MM.1S (cell line): ENCODE data around the gene PLCB1.

Experiments used
- DNase-seq: peaks from one replicate; pipeline ENCODE4 v3.0.0-alpha.2; 2015
- H2AFZ ChIP-seq: fragments of 300-600 bp; sonication (generic); 2 replicates; pipeline ENCODE4 v1.6.0; 2016; ENCODE audit warnings: antibody characterized with exemption, low read length
- H3F3A ChIP-seq: fragments of 300-600 bp; sonication (generic); 2 replicates; pipeline ENCODE4 v1.6.1; 2016; ENCODE audit warnings: mild to moderate bottlenecking, antibody characterized with exemption, low read length, moderate library complexity, mixed read lengths; ENCODE audit not compliant: insufficient read depth
- H3K27ac ChIP-seq: fragments of 300-600 bp; sonication (generic); 2 replicates; pipeline ENCODE4 v1.5.1; 2016; ENCODE audit warnings: mild to moderate bottlenecking, low read length
- H3K27me3 ChIP-seq: fragments of 300-600 bp; sonication (generic); replicated peaks from 2 replicates; pipeline ENCODE4 v1.6.0; 2016; ENCODE audit warnings: low read length; ENCODE audit not compliant: insufficient read depth
- H3K36me3 ChIP-seq: fragments of 300-600 bp; sonication (generic); replicated peaks from 2 replicates; pipeline ENCODE4 v1.6.1; 2016; ENCODE audit warnings: mild to moderate bottlenecking, low read length, mixed read lengths; ENCODE audit not compliant: insufficient read depth
- H3K4me1 ChIP-seq: fragments of 300-600 bp; sonication (generic); 2 replicates; pipeline ENCODE4 v1.6.1; 2016; ENCODE audit warnings: low read length, mixed read lengths
- H3K4me2 ChIP-seq: fragments of 300-600 bp; sonication (generic); 2 replicates; pipeline ENCODE4 v1.6.0; 2016; ENCODE audit warnings: low read depth, low read length
- H3K4me3 ChIP-seq: fragments of 300-600 bp; sonication (generic); 2 replicates; pipeline ENCODE4 v1.5.1; 2016; ENCODE audit warnings: low read length, mixed read lengths
- H3K79me2 ChIP-seq: fragments of 300-600 bp; sonication (generic); 2 replicates; pipeline ENCODE4 v1.6.1; 2016; ENCODE audit warnings: mixed run types, low read length, mixed read lengths
- H3K9ac ChIP-seq: fragments of 300-600 bp; sonication (generic); 2 replicates; pipeline ENCODE4 v1.6.1; 2016; ENCODE audit warnings: low read length, mixed read lengths
- H3K9me2 ChIP-seq: fragments of 300-600 bp; sonication (generic); replicated peaks from 2 replicates; pipeline ENCODE4 v1.6.1; 2016; ENCODE audit warnings: mild to moderate bottlenecking, low read length, mixed read lengths; ENCODE audit not compliant: insufficient read depth
- H3K9me3 ChIP-seq: fragments of 300-600 bp; sonication (generic); replicated peaks from 2 replicates; pipeline ENCODE4 v1.6.1; 2016; ENCODE audit warnings: mild to moderate bottlenecking, low read length, mixed read lengths; ENCODE audit not compliant: insufficient read depth
- H4K20me1 ChIP-seq: fragments of 300-600 bp; sonication (generic); 2 replicates; pipeline ENCODE4 v1.6.1; 2016; ENCODE audit warnings: mild to moderate bottlenecking, low read length, moderate library complexity, mixed read lengths; ENCODE audit not compliant: insufficient read depth
- EZH2 ChIP-seq: fragments of 300-600 bp; sonication (generic); optimal IDR thresholded peaks from 2 replicates; pipeline ENCODE3; 2017; ENCODE audit warnings: low read depth, mild to moderate bottlenecking, antibody characterized with exemption, low read length, mixed read lengths
- EZH2phosphoT487 ChIP-seq: fragments of 300-600 bp; sonication (generic); IDR thresholded peaks from 2 replicates; pipeline ENCODE4 v1.6.1; 2018; ENCODE audit warnings: antibody characterized with exemption, low read length
- TF ChIP-seq, protein P1 (sequence below): fragments of 300-600 bp; sonication (generic); IDR thresholded peaks from 2 replicates; pipeline ENCODE4 v1.5.1; 2016; ENCODE audit warnings: antibody characterized with exemption, low read length, mixed read lengths

The PLCB1 gene

DNA sequence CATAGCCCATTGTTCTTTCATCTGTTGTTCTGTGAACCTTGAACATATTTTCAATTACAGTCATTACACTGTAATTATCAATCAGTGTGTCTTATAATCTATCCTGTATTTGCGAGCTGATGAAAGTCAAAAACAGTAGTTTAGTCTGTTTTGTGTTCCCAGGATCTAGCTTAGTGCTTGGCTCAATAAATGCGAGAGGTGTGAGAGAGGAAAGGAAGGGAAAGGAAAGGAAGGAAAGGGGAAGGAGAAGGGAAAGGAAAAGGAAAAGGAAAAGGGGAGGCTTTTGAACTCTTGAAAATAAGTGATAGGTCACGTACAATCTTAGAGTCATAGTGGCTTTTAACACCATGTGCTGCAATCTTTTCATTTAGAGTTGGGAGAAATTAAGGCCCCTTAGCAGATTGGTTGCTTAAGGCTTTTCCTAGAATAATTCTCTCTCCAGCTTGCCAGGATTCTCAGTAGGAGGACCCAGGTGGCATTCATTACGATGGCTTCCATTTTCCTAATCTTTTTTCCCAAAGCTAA, 503.0 kb downstream of the PLCB1 start:
- H3K79me2 ChIP-seq: no peaks in the 10 kb centered on the region
- H3K4me2 ChIP-seq: no peak overlapping the region
- H3K9me3 ChIP-seq: no peaks in the 10 kb centered on the region
- H3K4me1 ChIP-seq: no peaks in the 10 kb centered on the region
- no peak for TF ChIP-seq EZH2phosphoT487
- TF ChIP-seq, protein P1, sequence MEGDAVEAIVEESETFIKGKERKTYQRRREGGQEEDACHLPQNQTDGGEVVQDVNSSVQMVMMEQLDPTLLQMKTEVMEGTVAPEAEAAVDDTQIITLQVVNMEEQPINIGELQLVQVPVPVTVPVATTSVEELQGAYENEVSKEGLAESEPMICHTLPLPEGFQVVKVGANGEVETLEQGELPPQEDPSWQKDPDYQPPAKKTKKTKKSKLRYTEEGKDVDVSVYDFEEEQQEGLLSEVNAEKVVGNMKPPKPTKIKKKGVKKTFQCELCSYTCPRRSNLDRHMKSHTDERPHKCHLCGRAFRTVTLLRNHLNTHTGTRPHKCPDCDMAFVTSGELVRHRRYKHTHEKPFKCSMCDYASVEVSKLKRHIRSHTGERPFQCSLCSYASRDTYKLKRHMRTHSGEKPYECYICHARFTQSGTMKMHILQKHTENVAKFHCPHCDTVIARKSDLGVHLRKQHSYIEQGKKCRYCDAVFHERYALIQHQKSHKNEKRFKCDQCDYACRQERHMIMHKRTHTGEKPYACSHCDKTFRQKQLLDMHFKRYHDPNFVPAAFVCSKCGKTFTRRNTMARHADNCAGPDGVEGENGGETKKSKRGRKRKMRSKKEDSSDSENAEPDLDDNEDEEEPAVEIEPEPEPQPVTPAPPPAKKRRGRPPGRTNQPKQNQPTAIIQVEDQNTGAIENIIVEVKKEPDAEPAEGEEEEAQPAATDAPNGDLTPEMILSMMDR: no peak
- TF ChIP-seq EZH2: no peak
- H3K9me2 ChIP-seq: no peaks in the 10 kb centered on the region
- no peak overlapping the region for H3K27ac ChIP-seq
- H3K9ac ChIP-seq: no peak overlapping the region
- DNase-seq: no peak
- no peaks in the 10 kb centered on the region for H3K36me3 ChIP-seq
- H4K20me1 ChIP-seq: no peaks in the 10 kb centered on the region
- no peak overlapping the region for H2AFZ ChIP-seq
- H3K27me3 ChIP-seq: no peaks in the 10 kb centered on the region
- no peaks in the 10 kb centered on the region for H3F3A ChIP-seq
- no peak overlapping the region for H3K4me3 ChIP-seq

DNA sequence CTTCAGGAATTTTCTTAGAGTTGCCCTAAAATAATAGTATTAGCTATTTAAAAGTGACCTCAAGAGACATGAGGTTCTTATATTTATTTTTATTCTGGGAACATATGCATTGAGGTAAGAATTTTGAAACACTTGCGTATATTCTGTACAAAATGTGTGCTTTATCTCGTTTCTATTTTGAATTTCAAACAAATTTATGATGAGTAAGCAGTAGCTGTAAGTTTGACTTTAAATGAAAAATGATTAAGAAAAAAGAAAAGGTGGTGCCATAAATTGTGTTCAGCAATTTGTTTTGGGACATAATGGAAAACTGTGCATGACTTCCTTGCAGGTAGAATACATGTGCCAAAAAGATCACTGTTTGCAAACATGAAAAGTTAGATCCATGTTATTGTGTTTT, 503.8 kb downstream of the PLCB1 start:
- no peaks in the 10 kb centered on the region for H3K27me3 ChIP-seq
- TF ChIP-seq, protein P1: no peak
- TF ChIP-seq EZH2phosphoT487: no peak
- no peak for TF ChIP-seq EZH2
- no peaks in the 10 kb centered on the region for H3K36me3 ChIP-seq
- no peak overlapping the region for H3K4me3 ChIP-seq
- H3K4me2 ChIP-seq: no peak overlapping the region
- DNase-seq: no peak
- H3K9me2 ChIP-seq: no peaks in the 10 kb centered on the region
- no peak overlapping the region for H2AFZ ChIP-seq
- no peak overlapping the region for H3K9ac ChIP-seq
- H3F3A ChIP-seq: no peaks in the 10 kb centered on the region
- H3K27ac ChIP-seq: no peak overlapping the region
- H4K20me1 ChIP-seq: no peaks in the 10 kb centered on the region
- H3K4me1 ChIP-seq: no peaks in the 10 kb centered on the region
- H3K79me2 ChIP-seq: no peaks in the 10 kb centered on the region
- H3K9me3 ChIP-seq: no peaks in the 10 kb centered on the region

DNA sequence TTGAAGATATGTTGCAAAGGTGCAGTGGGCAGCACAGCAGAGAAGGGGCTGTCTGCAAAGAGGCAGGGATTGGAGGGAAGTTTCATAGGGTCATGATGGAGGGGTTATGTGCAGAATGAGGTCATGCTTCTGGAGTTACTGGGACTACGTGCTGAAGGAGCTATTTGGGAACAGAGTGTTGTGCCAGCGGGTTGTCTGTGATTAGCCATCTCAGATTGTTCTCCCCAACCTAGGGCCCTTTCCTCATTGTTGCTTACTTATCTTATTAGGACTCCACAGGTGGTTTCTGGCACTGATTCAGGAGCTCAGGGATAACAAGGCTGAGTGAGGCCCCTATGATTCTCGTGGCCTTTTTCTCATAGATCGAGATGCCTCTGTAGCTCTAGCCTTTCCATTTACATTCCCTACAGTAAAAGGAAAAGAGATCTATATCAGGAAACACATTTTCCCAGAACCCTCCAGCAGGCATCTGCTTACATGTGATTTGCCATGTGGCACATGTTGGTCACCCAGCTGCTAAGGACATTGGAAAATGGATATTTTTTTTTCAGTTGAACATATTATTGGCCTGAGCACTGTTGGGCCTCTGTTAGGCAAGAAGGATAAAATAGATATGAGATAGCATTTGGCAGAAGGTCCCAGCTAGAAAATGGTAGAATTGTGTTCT, 507.2 kb downstream of the PLCB1 start:
- Histone ChIP-seq H4K20me1 (no peaks in the 10 kb centered on the region), H3K27me3 (no peaks in the 10 kb centered on the region), H2AFZ (no peak overlapping the region), H3K4me2 (no peak overlapping the region), H3K9me2 (no peaks in the 10 kb centered on the region), H3K4me1 (no peaks in the 10 kb centered on the region), H3K27ac (no peak overlapping the region), H3K4me3 (no peak overlapping the region), H3K79me2 (no peaks in the 10 kb centered on the region), H3F3A (no peaks in the 10 kb centered on the region), H3K36me3 (no peaks in the 10 kb centered on the region), H3K9me3 (no peaks in the 10 kb centered on the region), H3K9ac (no peak overlapping the region)
- TF ChIP-seq, protein P1: no peak
- TF ChIP-seq EZH2phosphoT487 (no peak), EZH2 (no peak)
- DNase-seq: no peak
